ENCODE data around the gene CRACDL.

DNA sequence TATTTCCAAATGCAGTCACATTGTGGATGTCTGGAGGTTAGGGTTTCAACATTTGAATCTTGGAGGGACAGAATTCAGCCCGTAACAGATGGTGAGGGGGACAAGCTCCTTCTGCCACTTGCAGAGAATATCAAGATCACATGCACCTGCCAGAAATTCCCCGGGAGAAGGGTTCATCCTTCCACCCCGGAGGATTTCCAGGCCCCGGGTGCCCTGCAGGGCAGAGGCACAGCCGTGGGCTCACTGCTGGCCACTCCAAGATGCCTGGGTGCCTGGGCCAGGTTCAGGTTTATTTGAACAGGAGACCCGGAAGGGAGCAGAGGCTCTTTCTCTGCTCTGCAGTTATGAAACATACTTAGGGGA lies 166.9 kb downstream of the CRACDL start:
- TF ChIP-seq FOXM1 (IDR thresholded peaks at IDR 0.05; ENCODE audit: borderline replicate concordance) (no peak), L3MBTL2 (conservative IDR thresholded peaks at IDR 0.05) (no peak), TARDBP (IDR thresholded peaks at IDR 0.05) (no peak), LEF1 (IDR thresholded peaks at IDR 0.05; ENCODE audit: borderline replicate concordance) (no peak), HDGF (IDR thresholded peaks at IDR 0.05; ENCODE audit: borderline replicate concordance) (no peak)

Data from HEK293T (cell line).